Memory B cell (primary cell): ENCODE results near the gene SEPTIN2.
"Not testable (repeated sequence)": the region's sequence is repeated elsewhere in the genome, so short reads cannot be mapped to it uniquely, and the experiment has no call there.

Experiments
- ATAC-seq: fragments of 150-1000 bp; cut with Tn5 transposase; 2 replicates; pipeline ENCODE4 v1.10.0; 2021; ENCODE audit warnings: low read depth, mild to moderate bottlenecking, moderate library complexity
- DNase-seq, 2 donors: peaks; one replicate each; pipeline ENCODE4 v3.0.0; 2022; ENCODE audit warnings: low spot score in 2 of 2
- H3K27ac Mint-ChIP-seq: one replicate; pipeline ENCODE4 v1.8.0; 2022; ENCODE audit warnings: mild to moderate bottlenecking, moderate library complexity, mixed read lengths
- H3K27me3 Mint-ChIP-seq: one replicate; pipeline ENCODE4 v1.8.0; 2022; ENCODE audit warnings: mixed read lengths
- H3K36me3 Mint-ChIP-seq: one replicate; pipeline ENCODE4 v1.8.0; 2022; ENCODE audit warnings: mild to moderate bottlenecking, mixed read lengths
- H3K4me1 Mint-ChIP-seq: one replicate; pipeline ENCODE4 v1.8.0; 2022; ENCODE audit warnings: mixed read lengths
- H3K4me3 Mint-ChIP-seq: one replicate; pipeline ENCODE4 v1.8.0; 2022; ENCODE audit warnings: mild to moderate bottlenecking, moderate library complexity, mixed read lengths
- H3K9me3 Mint-ChIP-seq: one replicate; pipeline ENCODE4 v1.8.0; 2022; ENCODE audit warnings: mixed read lengths

The SEPTIN2 gene

GRCh38 chr2:241314226-241315092, 1.3 kb upstream of the SEPTIN2 start:
- no peaks in the 10 kb centered on the region for H3K27me3 Mint-ChIP-seq
- peak overlapping the region; percentile 99 for H3K4me3 Mint-ChIP-seq
- H3K9me3 Mint-ChIP-seq = no peaks in the 10 kb centered on the region
- DNase-seq (no peak), ATAC-seq (no peak)
- peak overlapping the region; percentile 98 for H3K27ac Mint-ChIP-seq
- peaks cover 2% of the 10 kb centered on the region for H3K36me3 Mint-ChIP-seq
- peaks cover 51% of the 10 kb centered on the region for H3K4me1 Mint-ChIP-seq

- peak within 1 kb of the TSS; percentile 98 for H3K27ac Mint-ChIP-seq
- peaks cover 6% of the 10 kb centered on the region for H3K36me3 Mint-ChIP-seq
- no peaks in the 10 kb centered on the region for H3K9me3 Mint-ChIP-seq
- no peaks in the 10 kb centered on the region for H3K27me3 Mint-ChIP-seq
- peak; percentile 94 to 100 for DNase-seq
- peak within 1 kb of the TSS; percentile 99 for H3K4me3 Mint-ChIP-seq
- peak; percentile 68 for ATAC-seq
- H3K4me1 Mint-ChIP-seq = peaks cover 48% of the 10 kb centered on the region
Observed at GRCh38 chr2:241315093-241315878, 439 bp upstream of the SEPTIN2 start, which contains the start of gene HDLBP. TSS of gene HDLBP (minus strand) at chr2:241315672. CDS start at chr2:241266869, 48,803 bp downstream.

GRCh38 chr2:241316825-241317224, 1.1 kb downstream of the SEPTIN2 start:
- Mint-ChIP-seq H3K27ac (peak overlapping the region; percentile 98), H3K27me3 (no peaks in the 10 kb centered on the region), H3K36me3 (peaks cover 12% of the 10 kb centered on the region), H3K4me3 (peak overlapping the region; percentile 99), H3K9me3 (no peaks in the 10 kb centered on the region), H3K4me1 (peaks cover 47% of the 10 kb centered on the region)
- DNase-seq (no peak), ATAC-seq (no peak)

GRCh38 chr2:241317391-241317790, 1.7 kb downstream of the SEPTIN2 start:
- H3K9me3 Mint-ChIP-seq = no peaks in the 10 kb centered on the region
- ATAC-seq = no peak
- no peaks in the 10 kb centered on the region for H3K27me3 Mint-ChIP-seq
- peak in 1 of 2 donors; percentile 18 for DNase-seq
- peaks cover 47% of the 10 kb centered on the region for H3K4me1 Mint-ChIP-seq
- H3K27ac Mint-ChIP-seq = peak overlapping the region; percentile 98
- H3K4me3 Mint-ChIP-seq = peak overlapping the region; percentile 99
- peaks cover 12% of the 10 kb centered on the region for H3K36me3 Mint-ChIP-seq

- not testable (repeated sequence) for DNase-seq, H3K27ac Mint-ChIP-seq, H3K9me3 Mint-ChIP-seq, ATAC-seq, H3K4me3 Mint-ChIP-seq, H3K27me3 Mint-ChIP-seq
- peaks cover 45% of the 10 kb centered on the region for H3K4me1 Mint-ChIP-seq
- peaks cover 12% of the 10 kb centered on the region for H3K36me3 Mint-ChIP-seq
Observed at GRCh38 chr2:241318830-241319229, 3.1 kb downstream of the SEPTIN2 start.

GRCh38 chr2:241320394-241320793, 4.7 kb downstream of the SEPTIN2 start:
- Mint-ChIP-seq H3K4me3 (no peak overlapping the region), H3K27ac (no peak overlapping the region), H3K9me3 (no peaks in the 10 kb centered on the region), H3K27me3 (no peaks in the 10 kb centered on the region), H3K36me3 (peaks cover 12% of the 10 kb centered on the region), H3K4me1 (peaks cover 49% of the 10 kb centered on the region)
- DNase-seq = no peak
- no peak for ATAC-seq

GRCh38 chr2:241321033-241321432, 5.3 kb downstream of the SEPTIN2 start:
- DNase-seq (no peak), ATAC-seq (no peak)
- peaks cover 12% of the 10 kb centered on the region for H3K36me3 Mint-ChIP-seq
- H3K9me3 Mint-ChIP-seq = no peaks in the 10 kb centered on the region
- H3K4me3 Mint-ChIP-seq = no peak overlapping the region
- H3K27me3 Mint-ChIP-seq = no peaks in the 10 kb centered on the region
- peaks cover 49% of the 10 kb centered on the region for H3K4me1 Mint-ChIP-seq
- no peak overlapping the region for H3K27ac Mint-ChIP-seq

- Mint-ChIP-seq H3K27me3 (no peaks in the 10 kb centered on the region), H3K36me3 (peaks cover 15% of the 10 kb centered on the region), H3K4me1 (peaks cover 46% of the 10 kb centered on the region), H3K9me3 (no peaks in the 10 kb centered on the region), H3K27ac (no peak overlapping the region), H3K4me3 (no peak overlapping the region)
- no peak for DNase-seq
- no peak for ATAC-seq
Observed at GRCh38 chr2:241321886-241322285, 6.2 kb downstream of the SEPTIN2 start.

GRCh38 chr2:241323778-241324177, 8.1 kb downstream of the SEPTIN2 start:
- H3K27ac Mint-ChIP-seq = no peak overlapping the region
- peaks cover 24% of the 10 kb centered on the region for H3K36me3 Mint-ChIP-seq

GRCh38 chr2:241324775-241325174, 9.1 kb downstream of the SEPTIN2 start:
- no peak overlapping the region for H3K27ac Mint-ChIP-seq
- ATAC-seq = peak; percentile 94
- H3K27me3 Mint-ChIP-seq = no peaks in the 10 kb centered on the region
- H3K4me1 Mint-ChIP-seq = peaks cover 30% of the 10 kb centered on the region
- no peak for DNase-seq
- H3K4me3 Mint-ChIP-seq = peak overlapping the region; percentile 53
- no peaks in the 10 kb centered on the region for H3K9me3 Mint-ChIP-seq
- H3K36me3 Mint-ChIP-seq = peaks cover 28% of the 10 kb centered on the region

More at GRCh38 chr2:241323778-241324177, 8.1 kb downstream of the SEPTIN2 start:
- Mint-ChIP-seq H3K27me3 (no peaks in the 10 kb centered on the region), H3K4me1 (peaks cover 33% of the 10 kb centered on the region), H3K4me3 (no peak overlapping the region), H3K9me3 (no peaks in the 10 kb centered on the region)
- no peak for ATAC-seq
- DNase-seq = no peak

GRCh38 chr2:241325257-241325656, 9.5 kb downstream of the SEPTIN2 start:
- H3K4me1 Mint-ChIP-seq = peaks cover 26% of the 10 kb centered on the region
- DNase-seq (no peak), ATAC-seq (peak; percentile 6)
- no peak overlapping the region for H3K27ac Mint-ChIP-seq
- no peaks in the 10 kb centered on the region for H3K27me3 Mint-ChIP-seq
- H3K36me3 Mint-ChIP-seq = peaks cover 27% of the 10 kb centered on the region
- no peaks in the 10 kb centered on the region for H3K9me3 Mint-ChIP-seq
- H3K4me3 Mint-ChIP-seq = peak overlapping the region; percentile 4

- H3K27ac Mint-ChIP-seq = no peak overlapping the region
Observed at GRCh38 chr2:241329669-241330615, 14.2 kb downstream of the SEPTIN2 start.

GRCh38 chr2:241330616-241330981, 14.9 kb downstream of the SEPTIN2 start:
- Mint-ChIP-seq H3K4me3 (no peak overlapping the region), H3K27ac (no peak overlapping the region), H3K27me3 (no peaks in the 10 kb centered on the region), H3K36me3 (peaks cover 30% of the 10 kb centered on the region), H3K9me3 (no peaks in the 10 kb centered on the region), H3K4me1 (peaks cover 3% of the 10 kb centered on the region)
- ATAC-seq = no peak
- DNase-seq = no peak

More at GRCh38 chr2:241329669-241330615, 14.2 kb downstream of the SEPTIN2 start:
- no peak for ATAC-seq
- H3K9me3 Mint-ChIP-seq = no peaks in the 10 kb centered on the region
- H3K36me3 Mint-ChIP-seq = peaks cover 30% of the 10 kb centered on the region
- peaks cover 6% of the 10 kb centered on the region for H3K4me1 Mint-ChIP-seq
- DNase-seq = no peak
- no peaks in the 10 kb centered on the region for H3K27me3 Mint-ChIP-seq
- no peak overlapping the region for H3K4me3 Mint-ChIP-seq
